GM20000 (cell line): Measurements from ENCODE around the gene MNS1.

Source experiments
- DNase-seq: peaks from one replicate; pipeline ENCODE4 v3.0.0; 2012; ENCODE audit warnings: low spot score
- CTCF ChIP-seq: IDR thresholded peaks from 2 replicates; pipeline ENCODE4 v1.5.1; 2012; ENCODE audit warnings: mild to moderate bottlenecking, control low read depth; ENCODE audit errors: extremely low read depth, missing control alignments

MNS1 gene

GRCh38 chr15:56468401-56468800, 3.5 kb upstream of the MNS1 start:
- DNase-seq: peak; percentile 53
- TF ChIP-seq CTCF: no peak

GRCh38 chr15:56467616-56468015, 2.7 kb upstream of the MNS1 start:
- DNase-seq: no peak
- no peak for TF ChIP-seq CTCF

DNA sequence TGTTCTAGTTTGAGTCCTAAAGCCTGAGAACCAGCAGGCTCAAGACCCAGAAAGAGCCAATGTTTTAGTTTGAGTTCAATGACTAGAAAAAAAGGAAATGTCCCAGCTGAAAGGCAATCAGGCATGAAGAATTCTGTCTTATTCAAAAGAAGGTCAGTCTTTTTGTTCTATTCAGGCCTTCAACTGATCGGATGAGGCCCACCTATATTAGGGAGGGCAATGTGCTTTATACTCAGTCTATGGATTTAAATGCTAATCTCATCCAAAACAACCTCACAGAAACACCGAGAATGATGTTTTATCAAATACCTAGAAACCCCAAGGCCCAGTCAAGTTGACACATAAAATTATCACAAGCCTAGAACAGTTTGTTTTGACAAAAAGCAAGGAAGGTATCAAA, 4.0 kb downstream of the MNS1 start:
- TF ChIP-seq CTCF: no peak
- no peak for DNase-seq

DNA sequence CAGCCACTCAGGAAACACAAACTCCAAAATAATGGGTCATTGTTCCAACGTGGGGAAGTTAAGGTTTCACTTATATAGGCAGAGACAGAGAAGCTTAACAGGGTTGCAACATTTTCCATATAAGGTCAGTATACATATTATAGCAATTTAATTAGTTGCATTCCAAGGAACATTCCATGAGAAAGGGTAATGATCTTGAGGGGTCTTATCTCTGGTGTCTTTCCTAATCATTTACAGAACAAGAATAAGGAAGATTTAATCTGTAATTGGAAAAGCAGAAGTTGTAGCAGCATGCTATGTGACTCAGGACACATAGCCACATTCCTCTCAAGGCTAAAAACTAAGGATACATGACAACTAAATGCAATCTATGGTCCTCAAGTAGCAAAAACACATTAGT, 4.9 kb downstream of the MNS1 start:
- no peak for DNase-seq
- TF ChIP-seq CTCF: no peak

- TF ChIP-seq CTCF: no peak
- no peak for DNase-seq
These were observed 5.8 kb downstream of the MNS1 start for GRCh38 chr15:56459096-56459495.

- no peak for DNase-seq
- no peak for TF ChIP-seq CTCF
These were observed 8.7 kb downstream of the MNS1 start for GRCh38 chr15:56456229-56456628.

GRCh38 chr15:56454836-56455235, 10.1 kb downstream of the MNS1 start:
- DNase-seq: no peak
- TF ChIP-seq CTCF: no peak
